Astrocyte (in vitro differentiated cells and primary cell): ENCODE data around the gene SOBP.

Source experiments
- CTCF ChIP-seq: IDR thresholded peaks from 2 replicates; pipeline ENCODE4 v1.5.1; 2011; ENCODE audit warnings: low read depth, mild to moderate bottlenecking, inconsistent platforms, low read length, moderate library complexity; ENCODE audit not compliant: insufficient read depth
- EZH2 ChIP-seq: IDR thresholded peaks from 2 replicates; pipeline ENCODE4 v1.6.1; 2012; ENCODE audit warnings: mild to moderate bottlenecking, low read length, inconsistent platforms; ENCODE audit not compliant: insufficient read depth

- TF ChIP-seq CTCF, result no peak
- no peak for TF ChIP-seq EZH2
These were observed 111.0 kb downstream of the SOBP start for GRCh38 chr6:107600936-107601335.
